Epithelial cell of esophagus (primary cell): ENCODE data around the gene KCTD12.
"Not testable (repeated sequence)": the region's sequence is repeated elsewhere in the genome, so short reads cannot be mapped to it uniquely, and the experiment has no call there.

ENCODE experiments used
- DNase-seq: peaks from one replicate; pipeline ENCODE4 v3.0.0; 2010; ENCODE audit warnings: low read depth
- H3K4me3 ChIP-seq: 2 replicates; pipeline ENCODE4 v1.5.1; 2011; ENCODE audit warnings: mild to moderate bottlenecking, low read length, control low read depth
- CTCF ChIP-seq: IDR thresholded peaks from 2 replicates; pipeline ENCODE4 v1.5.1; 2011; ENCODE audit warnings: low read depth, mild to moderate bottlenecking, low read length, control low read depth, inconsistent platforms; ENCODE audit not compliant: insufficient read depth; ENCODE audit errors: missing control alignments

KCTD12 gene

GRCh38 chr13:76903544-76904162, 17.4 kb upstream of the KCTD12 start:
- peak; percentile 86 for DNase-seq
- TF ChIP-seq CTCF, result peak; percentile 100
- H3K4me3 ChIP-seq, result no peak overlapping the region

GRCh38 chr13:76899066-76899465, 12.9 kb upstream of the KCTD12 start:
- H3K4me3 ChIP-seq, DNase-seq: not testable (repeated sequence)

- not testable (repeated sequence) for H3K4me3 ChIP-seq, DNase-seq
Measured at GRCh38 chr13:76897171-76897570, 11.0 kb upstream of the KCTD12 start.

- no peak overlapping the region for H3K4me3 ChIP-seq
- TF ChIP-seq CTCF, result no peak
- DNase-seq, result peak; percentile 81
Measured at GRCh38 chr13:76894401-76895110, 8.4 kb upstream of the KCTD12 start.

GRCh38 chr13:76892488-76892887, 6.3 kb upstream of the KCTD12 start:
- no peak for DNase-seq
- H3K4me3 ChIP-seq, result no peak overlapping the region
- no peak for TF ChIP-seq CTCF

GRCh38 chr13:76890021-76890420, 3.8 kb upstream of the KCTD12 start:
- DNase-seq, result peak; percentile 95
- TF ChIP-seq CTCF, result no peak
- H3K4me3 ChIP-seq, result no peak overlapping the region

- DNase-seq, result peak; percentile 93
- no peak overlapping the region for H3K4me3 ChIP-seq
- no peak for TF ChIP-seq CTCF
Measured at GRCh38 chr13:76889254-76889653, 3.0 kb upstream of the KCTD12 start.

GRCh38 chr13:76888421-76888820, 2.2 kb upstream of the KCTD12 start:
- DNase-seq, result peak; percentile 56
- no peak for TF ChIP-seq CTCF
- no peak overlapping the region for H3K4me3 ChIP-seq
